ENCODE measurements around the gene PRDM16.

Gene PRDM16

GRCh38 chr1:3420218-3420951, 351.4 kb downstream of the PRDM16 start (continued):
- no peak for TF ChIP-seq ZBTB17 (tag by site-specific recombination; IDR thresholded peaks at IDR 0.05)

GRCh38 chr1:3422638-3423037, 353.6 kb downstream of the PRDM16 start:
- ChIA-PET POLR2A (no interaction called here), CTCF (interaction anchor here (0.6 to 1.4 kb wide), 4 partner anchors 9 to 873 kb away, joined by 3 to 5 read pairs (median 3); no protein-coding TSS in a partner anchor)
- TF ChIP-seq ZNF792 (tag by site-specific recombination; IDR thresholded peaks at IDR 0.05) (no peak), ZNF629 (tag by site-specific recombination; IDR thresholded peaks at IDR 0.05) (no peak), PRDM10 (tag by site-specific recombination; IDR thresholded peaks at IDR 0.05) (no peak), ZNF701 (tag by site-specific recombination; IDR thresholded peaks at IDR 0.05) (no peak)

GRCh38 chr1:3423245-3423829, 354.3 kb downstream of the PRDM16 start:
- TF ChIP-seq ZNF830 (tag by site-specific recombination; IDR thresholded peaks at IDR 0.05; ENCODE audit: low read depth) (no peak), KLF7 (tag by site-specific recombination; IDR thresholded peaks at IDR 0.05; ENCODE audit: borderline replicate concordance) (no peak), KLF9 (tag by site-specific recombination; IDR thresholded peaks at IDR 0.05; ENCODE audit: low read depth) (peak; percentile 54; the same call in 1 of the 2 replicates), ZNF449 (tag by site-specific recombination; IDR thresholded peaks at IDR 0.05) (no peak), ZBTB21 (tag by site-specific recombination; IDR thresholded peaks at IDR 0.05) (no peak), GLIS1 (tag by site-specific recombination; IDR thresholded peaks at IDR 0.05) (peak; percentile 42; the same call in 1 of the 2 replicates), ZNF558 (tag by site-specific recombination; IDR thresholded peaks at IDR 0.05) (no peak)
- CTCF ChIA-PET: interaction anchor here (0.5 to 2.1 kb wide), 6 partner anchors 9 to 874 kb away, joined by 3 to 22 read pairs (median 4); no protein-coding TSS in a partner anchor
- H3K4me1 ChIP-seq (ENCODE audit: control insufficient read depth, insufficient read depth, low read length): peaks cover 20% of the 10 kb centered on the region
- no peaks in the 10 kb centered on the region for H3K9me3 ChIP-seq (ENCODE audit: control insufficient read depth, insufficient read depth, low read depth, low read length)
- H3K27ac ChIP-seq (ENCODE audit: extremely low read depth, low read depth, low read length): no peak overlapping the region
- POLR2A ChIA-PET: no interaction called here
- peaks cover 0 to 31% of the 10 kb centered on the region in 2 experiments; a peak in 1 of 3 replicates for H3K36me3 ChIP-seq (ENCODE audit: control insufficient read depth in 2 of 2, insufficient read depth in 1 of 2, low read length in 2 of 2)
- no peak overlapping the region for H3K4me3 ChIP-seq (ENCODE audit: low read depth, low read length)

More at GRCh38 chr1:3422638-3423037, 353.6 kb downstream of the PRDM16 start:
- Histone ChIP-seq H3K27ac (ENCODE audit: extremely low read depth, low read depth, low read length) (no peak overlapping the region), H3K9me3 (ENCODE audit: control insufficient read depth, insufficient read depth, low read depth, low read length) (no peaks in the 10 kb centered on the region), H3K36me3 (ENCODE audit: control insufficient read depth in 2 of 2, insufficient read depth in 1 of 2, low read length in 2 of 2) (peaks cover 0 to 32% of the 10 kb centered on the region in 2 experiments; a peak in 1 of 3 replicates), H3K4me3 (ENCODE audit: low read depth, low read length) (no peak overlapping the region), H3K4me1 (ENCODE audit: control insufficient read depth, insufficient read depth, low read length) (peaks cover 20% of the 10 kb centered on the region)
